MG63 (cell line): ENCODE results near the gene CHCHD3. TPM values are rescaled to one million over a fixed set of nuclear protein-coding genes. Genes with fewer than 3 reads are reported as not detected.

Experiments used
- total RNA-seq: library from RNA; depleted of rRNA; stranded (reverse); fragments of >200 nt; shearing (Covaris generic); gene quantifications from 2 replicates; pipeline ENCODE4 v1.2.3, GENCODE V29; 2014; ENCODE audit warnings: low replicate concordance; rRNA removed

Gene CHCHD3
- total RNA-seq, 1 experiment from 2014 or later: 94.7 TPM

Other genes with a start within 250 kb of the CHCHD3 start
- 6.4 and 24.1 TPM in 2 replicates for gene EXOC4, start 171.0 kb upstream of the CHCHD3 start, total RNA-seq